Hematopoietic multipotent progenitor cell treated with erythropoietin and hydrocortisone succinate and interleukin-3 and kit ligand, for 17 days (in vitro differentiated cells): Measurements from ENCODE around the gene CENATAC.
"Not testable (repeated sequence)": the region's sequence is repeated elsewhere in the genome, so short reads cannot be mapped to it uniquely, and the experiment has no call there.

Source experiments
- DNase-seq: peaks from one replicate; pipeline ENCODE4 v3.0.0-alpha.2; 2015; ENCODE audit warnings: low spot score

CENATAC gene

GRCh38 chr11:118996926-118997626, 862 bp upstream of the CENATAC start:
- no peak for DNase-seq

DNA sequence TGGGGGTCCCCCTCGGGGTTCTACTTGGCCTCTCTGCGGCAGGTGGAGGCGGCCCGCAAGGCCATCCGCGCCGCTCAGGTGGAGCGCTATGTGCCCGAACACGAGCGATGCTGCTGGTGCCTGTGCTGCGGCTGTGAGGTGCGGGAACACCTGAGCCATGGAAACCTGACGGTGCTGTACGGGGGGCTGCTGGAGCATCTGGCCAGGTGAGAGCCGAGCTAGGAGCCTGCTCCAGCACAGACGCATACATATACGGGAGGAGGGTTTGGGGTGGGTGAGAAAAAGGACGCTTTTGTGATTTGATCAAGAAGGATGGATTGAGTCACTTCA, 415 bp downstream of the CENATAC start:
- DNase-seq = no peak

DNA sequence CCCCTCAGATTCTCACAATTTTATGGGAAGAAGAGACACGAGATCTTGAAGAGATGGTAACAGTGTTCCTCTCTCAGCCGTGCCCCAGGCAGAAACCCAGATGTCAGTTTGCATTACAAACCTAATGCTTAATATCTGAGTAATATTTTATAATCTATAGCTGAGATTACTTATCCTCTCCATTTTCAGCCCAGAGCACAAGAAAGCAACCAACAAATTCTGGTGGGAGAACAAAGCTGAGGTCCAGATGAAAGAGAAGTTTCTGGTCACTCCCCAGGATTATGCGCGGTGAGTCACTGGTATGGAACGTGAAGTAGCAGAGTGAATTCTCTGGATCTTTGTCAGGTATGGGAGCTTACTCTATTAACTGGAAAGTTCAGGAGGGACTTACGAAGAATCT, 884 bp downstream of the CENATAC start:
- no peak for DNase-seq

DNA sequence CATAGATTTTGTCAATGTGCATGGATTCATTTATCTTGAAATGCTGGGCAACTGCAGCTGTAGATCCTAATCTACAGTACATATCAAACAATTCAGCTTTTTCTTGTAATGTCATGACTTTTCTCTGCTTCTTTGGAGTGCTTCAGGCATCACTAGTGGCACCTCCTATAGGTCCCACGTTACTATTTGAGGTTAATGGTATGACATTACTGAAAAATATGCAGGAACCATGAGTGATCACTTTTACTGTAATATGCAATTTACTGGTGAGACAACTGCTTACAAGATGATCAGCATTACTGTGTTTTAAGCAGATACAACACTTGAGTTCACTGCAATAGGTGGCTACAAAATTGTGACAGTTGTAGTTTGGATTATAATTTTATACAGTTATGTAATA, 3.0 kb downstream of the CENATAC start:
- DNase-seq = no peak

GRCh38 chr11:119006656-119007055, 8.7 kb downstream of the CENATAC start:
- no peak for DNase-seq

DNA sequence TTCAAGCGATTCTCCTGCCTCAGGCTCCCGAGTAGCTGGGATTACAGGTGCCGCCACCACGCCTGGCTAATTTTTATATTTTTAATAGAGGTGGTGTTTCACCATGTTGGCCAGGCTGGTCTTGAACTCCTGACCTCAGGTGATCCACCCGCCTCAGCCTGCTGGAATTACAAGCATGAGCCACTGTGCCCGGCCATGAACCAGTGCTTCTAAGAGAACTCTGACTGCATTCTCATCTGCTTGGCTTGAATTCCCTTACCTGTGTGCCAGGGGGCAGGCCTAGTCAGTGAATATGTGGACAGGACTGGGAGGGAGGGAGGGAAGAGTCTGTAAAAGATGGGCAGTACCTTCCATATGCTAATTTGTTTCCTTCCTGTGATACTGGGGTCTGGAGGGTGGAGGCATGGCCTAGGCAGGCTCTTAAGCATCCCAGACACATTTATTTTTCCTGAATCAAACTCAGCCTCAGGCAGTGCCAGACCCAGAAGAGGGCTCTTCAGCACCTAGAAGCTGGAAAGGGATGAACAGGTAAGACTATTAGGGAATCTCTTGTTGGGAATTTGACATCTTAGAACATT, 13.6 kb downstream of the CENATAC start:
- DNase-seq = no peak

DNA sequence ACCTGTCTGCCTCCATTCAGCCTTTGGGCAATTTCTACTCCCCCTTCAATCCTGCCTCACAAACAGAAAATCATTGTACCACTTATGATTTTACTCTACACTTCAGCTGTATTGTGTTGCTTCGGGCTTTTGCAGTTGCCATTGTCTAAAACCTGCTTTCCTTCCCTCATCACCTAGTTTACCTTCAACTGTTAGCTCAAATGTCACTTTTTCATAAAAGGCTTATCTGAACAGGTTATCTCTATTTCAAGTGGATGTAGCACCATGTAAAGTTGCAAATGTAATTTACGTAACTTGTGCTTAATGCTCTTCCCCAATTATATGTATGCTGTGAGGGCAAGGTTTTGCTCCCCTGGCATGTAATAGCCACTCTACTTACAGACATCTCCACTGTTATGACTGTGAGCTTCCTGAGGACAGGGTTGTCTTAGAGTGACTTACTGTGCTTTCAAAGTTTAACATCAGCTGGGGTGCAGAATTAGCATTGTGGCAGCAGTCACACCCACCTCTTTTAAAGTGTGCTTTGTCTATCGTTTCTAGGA, 14.8 kb downstream of the CENATAC start:
- no peak for DNase-seq

DNA sequence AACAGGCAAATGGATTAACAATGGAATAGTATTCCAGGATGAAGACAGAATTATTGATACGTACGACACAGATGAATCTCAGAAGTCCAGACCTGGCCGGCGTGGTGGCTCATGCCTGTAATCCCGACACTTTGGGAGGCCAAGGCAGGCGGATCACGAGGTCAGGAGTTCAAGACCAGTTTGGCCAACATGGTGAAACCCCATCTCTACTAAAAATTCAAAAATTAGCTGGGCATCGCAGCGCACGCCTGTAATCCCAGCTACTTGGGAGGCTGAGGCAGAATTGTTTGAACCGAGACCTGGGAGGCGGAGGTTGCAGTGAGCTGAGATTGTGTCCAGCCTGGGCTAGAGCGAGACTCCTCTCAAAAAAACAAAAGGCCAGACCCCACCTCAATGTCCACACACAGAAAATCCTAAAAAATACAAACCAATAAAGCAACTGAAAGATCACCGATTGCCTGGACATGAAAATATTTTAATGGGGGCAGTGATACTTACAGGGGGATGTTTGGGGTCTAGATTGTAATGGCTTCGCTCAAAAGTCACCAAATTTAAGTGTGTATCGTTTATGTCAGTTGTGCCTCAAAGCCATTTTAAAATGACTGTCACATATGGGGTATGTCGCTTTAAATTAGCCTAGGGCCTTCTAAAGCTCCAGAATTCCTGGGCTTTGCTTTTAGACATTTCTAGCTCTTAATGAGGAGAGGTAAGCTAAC, 16.4 kb downstream of the CENATAC start:
- DNase-seq = no peak

- DNase-seq = no peak
These were observed 17.2 kb downstream of the CENATAC start for GRCh38 chr11:119015054-119015611.

DNA sequence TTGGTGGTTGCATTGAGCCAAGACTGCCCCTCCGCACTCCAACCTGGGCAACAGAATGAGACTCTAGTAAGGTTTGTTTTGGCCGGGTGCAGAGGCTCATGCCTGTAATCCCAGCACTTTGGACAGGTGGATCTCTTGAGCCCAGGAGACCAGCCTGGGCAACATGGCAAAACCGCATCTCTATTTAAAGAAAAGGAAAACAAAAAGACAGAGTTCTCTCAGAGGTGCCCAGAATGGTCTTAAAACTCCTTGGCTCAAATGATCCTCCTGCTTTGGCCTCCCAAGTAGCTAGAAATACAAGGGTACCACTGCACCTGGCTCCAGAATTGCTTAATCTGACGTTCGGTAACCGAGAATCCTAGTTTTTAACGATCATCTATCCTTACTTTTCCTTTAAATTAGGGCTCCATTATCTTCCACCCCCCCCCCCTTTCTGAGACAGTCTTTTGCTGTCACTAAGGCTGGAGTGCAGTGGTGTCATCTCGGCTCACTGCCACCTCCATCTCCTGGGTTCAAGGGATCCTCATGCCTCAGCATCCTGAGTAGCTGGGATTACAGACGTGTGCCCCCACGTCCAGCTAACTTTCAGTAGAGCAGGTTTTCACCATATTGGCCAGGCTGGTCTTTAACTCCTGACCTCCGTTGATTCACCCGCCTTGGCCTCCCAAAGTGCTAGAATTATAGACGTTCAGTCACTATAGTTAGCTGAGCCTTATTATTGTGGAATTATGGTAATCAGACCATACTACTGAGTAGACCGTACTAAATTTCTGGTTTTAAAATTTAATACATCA, 18.5 kb downstream of the CENATAC start:
- no peak for DNase-seq

GRCh38 chr11:119017377-119017776, 19.4 kb downstream of the CENATAC start:
- DNase-seq = not testable (repeated sequence)

DNA sequence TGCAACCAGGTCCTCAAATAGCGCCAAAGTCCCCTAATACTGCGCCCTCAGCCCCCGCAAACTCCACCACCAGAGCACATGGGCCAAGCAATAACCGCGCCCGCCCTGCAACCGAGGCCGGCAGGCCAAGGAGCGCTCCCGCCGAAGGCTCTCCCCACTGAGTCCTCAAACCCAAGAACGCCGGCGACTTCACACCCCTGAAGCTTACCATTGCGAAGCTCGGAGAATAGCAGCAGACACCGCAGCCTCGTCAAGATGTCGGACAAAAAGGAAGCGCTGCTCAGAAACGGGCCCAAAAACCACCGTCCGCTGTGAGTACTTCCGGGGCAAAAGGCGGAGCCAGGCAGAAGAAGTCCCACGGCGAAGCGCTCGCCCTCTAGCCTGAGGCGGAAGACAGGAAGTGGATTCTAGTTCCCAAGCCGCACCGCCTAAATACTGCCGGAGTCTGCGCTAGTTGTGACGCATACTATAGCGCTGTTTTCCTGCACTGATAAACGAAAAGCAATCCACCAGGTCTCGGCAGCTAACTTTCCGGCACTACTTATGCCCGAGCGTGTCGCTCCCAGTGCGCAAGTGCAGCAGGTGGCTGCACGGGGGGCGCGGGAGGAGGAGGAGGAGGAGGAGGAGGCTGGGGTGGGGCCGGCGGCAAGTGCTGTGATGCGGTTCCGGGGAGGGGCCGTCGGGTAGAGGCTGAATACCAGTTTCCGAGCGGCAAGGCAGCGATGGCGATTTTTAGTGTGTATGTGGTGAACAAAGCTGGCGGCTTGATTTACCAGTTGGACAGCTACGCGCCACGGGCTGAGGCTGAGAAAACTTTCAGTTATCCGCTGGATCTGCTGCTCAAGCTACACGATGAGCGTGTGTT, 20.4 kb downstream of the CENATAC start, which contains the start of the genes RPS25 and TRAPPC4:
Gene RPS25, minus strand, starts transcription at position 270 of the 865 bp plus-strand sequence. Its CDS starts 59 bp downstream, at position 211.
Gene TRAPPC4, plus strand, starts transcription at position 693 of the 865 bp plus-strand sequence. Its CDS starts 30 bp downstream, at position 723.
- peak; percentile 96 for DNase-seq

DNA sequence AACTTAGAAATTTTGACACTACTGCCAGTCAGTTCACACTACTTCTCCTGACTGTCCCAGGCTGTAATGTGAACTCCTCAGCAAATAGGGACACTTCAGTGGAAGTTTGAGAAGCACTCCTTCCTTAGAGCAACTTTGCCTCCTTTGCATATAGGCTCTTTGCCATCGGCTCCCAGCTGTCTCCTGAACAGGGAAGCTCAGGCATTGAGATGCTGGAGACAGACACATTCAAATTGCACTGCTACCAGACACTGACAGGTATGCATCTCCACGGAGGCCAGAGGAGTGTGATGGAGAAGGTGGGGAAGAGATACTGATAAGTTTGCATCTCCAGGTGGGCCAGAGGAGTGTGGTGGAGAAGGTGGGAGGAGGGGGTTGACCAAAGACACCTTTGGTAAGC, 22.1 kb downstream of the CENATAC start:
- DNase-seq = no peak

- no peak for DNase-seq
These were observed 23.7 kb downstream of the CENATAC start for GRCh38 chr11:119021631-119022030.

- DNase-seq = no peak
These were observed 25.8 kb downstream of the CENATAC start for GRCh38 chr11:119023741-119024140.

GRCh38 chr11:119024430-119025098, 26.6 kb downstream of the CENATAC start:
- no peak for DNase-seq

GRCh38 chr11:119025099-119025473, 27.1 kb downstream of the CENATAC start:
- no peak for DNase-seq

DNA sequence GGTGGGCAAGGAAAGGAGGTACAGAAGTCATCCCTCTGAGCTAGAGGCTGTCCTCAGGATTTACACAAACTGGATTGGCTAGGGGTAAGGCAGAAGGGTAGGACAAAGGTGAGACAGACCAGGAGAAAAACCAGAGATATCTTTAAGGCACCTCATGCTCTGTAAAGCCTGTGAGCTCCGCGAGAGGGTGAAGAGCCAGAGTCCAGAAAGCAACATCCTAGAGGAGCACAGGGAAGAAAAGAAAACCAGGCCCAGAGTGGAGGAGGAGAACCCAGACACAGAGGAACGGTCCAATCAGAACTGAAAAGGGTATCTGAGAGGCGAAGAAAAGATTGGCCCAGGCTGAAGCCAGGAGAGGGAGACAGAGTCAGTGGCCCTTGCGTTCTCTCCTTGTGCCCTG, 27.6 kb downstream of the CENATAC start:
- no peak for DNase-seq

DNA sequence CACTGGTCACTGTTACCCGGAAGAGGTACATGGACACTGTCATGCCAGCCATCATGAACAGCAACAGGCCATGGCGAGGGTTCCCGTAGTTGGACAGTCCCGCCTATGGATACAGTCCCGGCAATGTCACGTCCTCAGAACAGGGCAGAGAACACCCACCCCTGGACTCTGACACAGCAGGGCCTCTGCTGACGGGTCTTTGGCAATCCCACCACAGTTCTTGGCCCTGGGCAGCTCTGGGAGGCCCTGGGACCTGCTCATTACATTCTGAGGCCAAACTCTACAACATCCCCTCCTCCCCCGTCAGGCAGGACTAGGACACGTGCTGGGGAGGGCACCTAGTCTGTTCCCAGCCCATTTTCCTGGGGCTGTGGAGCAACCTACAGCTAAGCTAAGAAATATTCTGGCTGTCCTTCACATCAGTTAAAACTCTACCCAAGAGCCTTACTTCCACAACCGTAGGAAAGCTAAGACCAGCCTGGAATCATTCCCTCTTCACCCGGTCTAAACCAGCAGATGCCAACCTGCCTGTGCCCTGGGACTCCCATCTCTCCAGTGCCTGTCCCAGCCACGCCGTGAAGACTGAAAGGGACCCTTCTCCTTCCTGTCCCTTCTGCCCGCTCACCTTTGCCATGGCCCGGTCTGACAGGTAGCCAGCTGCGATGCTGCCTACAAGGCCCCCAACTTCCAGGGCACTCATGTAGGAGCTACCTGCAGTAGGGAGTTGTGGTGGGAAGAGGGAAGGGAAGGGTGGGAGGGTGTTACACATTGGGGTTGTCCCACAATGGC, 28.2 kb downstream of the CENATAC start:
- no peak for DNase-seq
